ENCODE measurements around the gene GRAPL.
"Not testable (repeated sequence)": the region's sequence is repeated elsewhere in the genome, so short reads cannot be mapped to it uniquely, and the experiment has no call there.

DNA sequence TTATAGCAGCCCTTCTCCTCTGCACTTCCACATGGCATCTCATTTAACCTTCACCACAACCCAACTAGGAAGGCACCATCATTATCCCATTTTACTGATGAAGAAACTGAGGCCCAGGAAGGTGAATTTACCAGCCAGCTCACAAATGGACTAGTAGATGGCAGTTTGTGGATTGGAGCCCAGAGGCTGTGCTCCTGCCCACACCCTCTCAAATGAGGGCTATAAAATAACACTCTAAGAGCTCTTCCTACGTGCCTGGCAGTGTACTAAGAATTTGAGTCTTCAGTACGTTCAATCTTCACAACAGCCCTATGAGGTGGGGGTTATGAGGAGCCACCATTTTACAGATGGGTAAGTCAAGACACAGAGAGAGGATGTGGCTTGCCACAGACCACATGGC, 31.5 kb downstream of the GRAPL start:
- TF ChIP-seq, protein P1, sequence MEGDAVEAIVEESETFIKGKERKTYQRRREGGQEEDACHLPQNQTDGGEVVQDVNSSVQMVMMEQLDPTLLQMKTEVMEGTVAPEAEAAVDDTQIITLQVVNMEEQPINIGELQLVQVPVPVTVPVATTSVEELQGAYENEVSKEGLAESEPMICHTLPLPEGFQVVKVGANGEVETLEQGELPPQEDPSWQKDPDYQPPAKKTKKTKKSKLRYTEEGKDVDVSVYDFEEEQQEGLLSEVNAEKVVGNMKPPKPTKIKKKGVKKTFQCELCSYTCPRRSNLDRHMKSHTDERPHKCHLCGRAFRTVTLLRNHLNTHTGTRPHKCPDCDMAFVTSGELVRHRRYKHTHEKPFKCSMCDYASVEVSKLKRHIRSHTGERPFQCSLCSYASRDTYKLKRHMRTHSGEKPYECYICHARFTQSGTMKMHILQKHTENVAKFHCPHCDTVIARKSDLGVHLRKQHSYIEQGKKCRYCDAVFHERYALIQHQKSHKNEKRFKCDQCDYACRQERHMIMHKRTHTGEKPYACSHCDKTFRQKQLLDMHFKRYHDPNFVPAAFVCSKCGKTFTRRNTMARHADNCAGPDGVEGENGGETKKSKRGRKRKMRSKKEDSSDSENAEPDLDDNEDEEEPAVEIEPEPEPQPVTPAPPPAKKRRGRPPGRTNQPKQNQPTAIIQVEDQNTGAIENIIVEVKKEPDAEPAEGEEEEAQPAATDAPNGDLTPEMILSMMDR (IDR thresholded peaks at IDR 0.05; ENCODE audit: low read depth, low read length, missing input control), result not testable (repeated sequence)
- TF ChIP-seq TAF1 (conservative IDR thresholded peaks at IDR 0.05); JUND (IDR thresholded peaks at IDR 0.05); YY1 (IDR thresholded peaks at IDR 0.05); RXRA (IDR thresholded peaks at IDR 0.05); SP1 (IDR thresholded peaks at IDR 0.05); RAD21 (IDR thresholded peaks at IDR 0.05); FOXA1 (IDR thresholded peaks at IDR 0.05); HNF4G (IDR thresholded peaks at IDR 0.05); EGR1 (IDR thresholded peaks at IDR 0.05; ENCODE audit: low read depth in 2 of 2): not testable (repeated sequence)
- TF ChIP-seq, protein P2, sequence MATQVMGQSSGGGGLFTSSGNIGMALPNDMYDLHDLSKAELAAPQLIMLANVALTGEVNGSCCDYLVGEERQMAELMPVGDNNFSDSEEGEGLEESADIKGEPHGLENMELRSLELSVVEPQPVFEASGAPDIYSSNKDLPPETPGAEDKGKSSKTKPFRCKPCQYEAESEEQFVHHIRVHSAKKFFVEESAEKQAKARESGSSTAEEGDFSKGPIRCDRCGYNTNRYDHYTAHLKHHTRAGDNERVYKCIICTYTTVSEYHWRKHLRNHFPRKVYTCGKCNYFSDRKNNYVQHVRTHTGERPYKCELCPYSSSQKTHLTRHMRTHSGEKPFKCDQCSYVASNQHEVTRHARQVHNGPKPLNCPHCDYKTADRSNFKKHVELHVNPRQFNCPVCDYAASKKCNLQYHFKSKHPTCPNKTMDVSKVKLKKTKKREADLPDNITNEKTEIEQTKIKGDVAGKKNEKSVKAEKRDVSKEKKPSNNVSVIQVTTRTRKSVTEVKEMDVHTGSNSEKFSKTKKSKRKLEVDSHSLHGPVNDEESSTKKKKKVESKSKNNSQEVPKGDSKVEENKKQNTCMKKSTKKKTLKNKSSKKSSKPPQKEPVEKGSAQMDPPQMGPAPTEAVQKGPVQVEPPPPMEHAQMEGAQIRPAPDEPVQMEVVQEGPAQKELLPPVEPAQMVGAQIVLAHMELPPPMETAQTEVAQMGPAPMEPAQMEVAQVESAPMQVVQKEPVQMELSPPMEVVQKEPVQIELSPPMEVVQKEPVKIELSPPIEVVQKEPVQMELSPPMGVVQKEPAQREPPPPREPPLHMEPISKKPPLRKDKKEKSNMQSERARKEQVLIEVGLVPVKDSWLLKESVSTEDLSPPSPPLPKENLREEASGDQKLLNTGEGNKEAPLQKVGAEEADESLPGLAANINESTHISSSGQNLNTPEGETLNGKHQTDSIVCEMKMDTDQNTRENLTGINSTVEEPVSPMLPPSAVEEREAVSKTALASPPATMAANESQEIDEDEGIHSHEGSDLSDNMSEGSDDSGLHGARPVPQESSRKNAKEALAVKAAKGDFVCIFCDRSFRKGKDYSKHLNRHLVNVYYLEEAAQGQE (IDR thresholded peaks at IDR 0.05), result not testable (repeated sequence)
- TF ChIP-seq, protein P3, sequence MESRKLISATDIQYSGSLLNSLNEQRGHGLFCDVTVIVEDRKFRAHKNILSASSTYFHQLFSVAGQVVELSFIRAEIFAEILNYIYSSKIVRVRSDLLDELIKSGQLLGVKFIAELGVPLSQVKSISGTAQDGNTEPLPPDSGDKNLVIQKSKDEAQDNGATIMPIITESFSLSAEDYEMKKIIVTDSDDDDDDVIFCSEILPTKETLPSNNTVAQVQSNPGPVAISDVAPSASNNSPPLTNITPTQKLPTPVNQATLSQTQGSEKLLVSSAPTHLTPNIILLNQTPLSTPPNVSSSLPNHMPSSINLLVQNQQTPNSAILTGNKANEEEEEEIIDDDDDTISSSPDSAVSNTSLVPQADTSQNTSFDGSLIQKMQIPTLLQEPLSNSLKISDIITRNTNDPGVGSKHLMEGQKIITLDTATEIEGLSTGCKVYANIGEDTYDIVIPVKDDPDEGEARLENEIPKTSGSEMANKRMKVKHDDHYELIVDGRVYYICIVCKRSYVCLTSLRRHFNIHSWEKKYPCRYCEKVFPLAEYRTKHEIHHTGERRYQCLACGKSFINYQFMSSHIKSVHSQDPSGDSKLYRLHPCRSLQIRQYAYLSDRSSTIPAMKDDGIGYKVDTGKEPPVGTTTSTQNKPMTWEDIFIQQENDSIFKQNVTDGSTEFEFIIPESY (IDR thresholded peaks at IDR 0.05), result not testable (repeated sequence)
- TF ChIP-seq, protein P4, sequence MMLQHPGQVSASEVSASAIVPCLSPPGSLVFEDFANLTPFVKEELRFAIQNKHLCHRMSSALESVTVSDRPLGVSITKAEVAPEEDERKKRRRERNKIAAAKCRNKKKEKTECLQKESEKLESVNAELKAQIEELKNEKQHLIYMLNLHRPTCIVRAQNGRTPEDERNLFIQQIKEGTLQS (IDR thresholded peaks at IDR 0.05), result not testable (repeated sequence)
- TF ChIP-seq, protein P5, sequence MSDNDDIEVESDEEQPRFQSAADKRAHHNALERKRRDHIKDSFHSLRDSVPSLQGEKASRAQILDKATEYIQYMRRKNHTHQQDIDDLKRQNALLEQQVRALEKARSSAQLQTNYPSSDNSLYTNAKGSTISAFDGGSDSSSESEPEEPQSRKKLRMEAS (IDR thresholded peaks at IDR 0.05), result not testable (repeated sequence)
